SU-DHL-6 (cell line): ENCODE data around the gene INPP1.

ENCODE experiments used
- H2AFZ ChIP-seq: fragments of 200-600 bp; sonication (generic); 2 replicates; pipeline ENCODE4 v1.6.1; 2014; ENCODE audit warnings: low read depth, mild to moderate bottlenecking, moderate library complexity, mixed read lengths, antibody characterized with exemption, low read length; ENCODE audit not compliant: severe bottlenecking
- H3F3A ChIP-seq: fragments of 200-600 bp; shearing (Covaris generic); 2 replicates; pipeline ENCODE4 v1.6.0; 2016; ENCODE audit warnings: antibody characterized with exemption, mild to moderate bottlenecking; ENCODE audit not compliant: insufficient read depth
- H3K27ac ChIP-seq: fragments of 200-600 bp; sonication (generic); 2 replicates; pipeline ENCODE4 v1.5.1; 2016; ENCODE audit warnings: low read depth, mild to moderate bottlenecking, low read length, moderate library complexity, mixed read lengths
- H3K27me3 ChIP-seq: fragments of 200-600 bp; sonication (generic), shearing (Covaris generic); 2 replicates; pipeline ENCODE4 v1.6.0; 2014; ENCODE audit warnings: mild to moderate bottlenecking, low read length
- H3K36me3 ChIP-seq: fragments of 200-600 bp; sonication (generic); 2 replicates; pipeline ENCODE4 v1.6.1; 2014; ENCODE audit warnings: mild to moderate bottlenecking, low read length, mixed read lengths
- H3K4me2 ChIP-seq: fragments of 300-600, 200-600 bp; shearing (Covaris generic), sonication (generic); 2 replicates; pipeline ENCODE4 v1.6.0; 2014; ENCODE audit warnings: low read length, low read depth, mild to moderate bottlenecking; ENCODE audit not compliant: poor library complexity, severe bottlenecking
- H3K4me3 ChIP-seq: fragments of 200-600 bp; sonication (generic); 2 replicates; pipeline ENCODE4 v1.5.1; 2014; ENCODE audit warnings: antibody characterized with exemption, low read length, mild to moderate bottlenecking, mixed read lengths; ENCODE audit not compliant: insufficient read depth, poor library complexity, severe bottlenecking
- H3K79me2 ChIP-seq: fragments of 200-600 bp; sonication (generic); 2 replicates; pipeline ENCODE4 v1.6.1; 2014; ENCODE audit warnings: mild to moderate bottlenecking, low read length, moderate library complexity; ENCODE audit not compliant: insufficient read depth
- H3K9ac ChIP-seq: fragments of 200-600 bp; sonication (generic); 2 replicates; pipeline ENCODE4 v1.7.0; 2014; ENCODE audit warnings: mild to moderate bottlenecking, low read length
- H3K9me2 ChIP-seq: fragments of 200-600 bp; sonication (generic); replicated peaks from 2 replicates; pipeline ENCODE4 v1.6.1; 2014; ENCODE audit warnings: low read length; ENCODE audit not compliant: insufficient read depth
- H3K9me3 ChIP-seq: fragments of 200-600 bp; sonication (generic); 2 replicates; pipeline ENCODE4 v1.6.1; 2014; ENCODE audit warnings: low read length, mixed read lengths; ENCODE audit not compliant: insufficient read depth
- H4K20me1 ChIP-seq: fragments of 200-600 bp; sonication (generic); 2 replicates; pipeline ENCODE4 v1.6.1; 2014; ENCODE audit warnings: low read depth, mild to moderate bottlenecking, antibody characterized with exemption, low read length, moderate library complexity, mixed read lengths
- CTCF ChIP-seq: fragments of 200-600 bp; sonication (generic); IDR thresholded peaks from one replicate; pipeline ENCODE4 v1.5.1; 2017; ENCODE audit warnings: antibody characterized with exemption, mild to moderate bottlenecking, low read length, moderate library complexity; ENCODE audit not compliant: insufficient read depth, poor library complexity, severe bottlenecking
- EZH2phosphoT487 ChIP-seq: fragments of 200-600 bp; sonication (generic), shearing (Covaris generic); conservative IDR thresholded peaks from 2 replicates; pipeline ENCODE4 v1.6.1; 2018; ENCODE audit warnings: mild to moderate bottlenecking, antibody characterized with exemption, low read length, moderate library complexity, mixed read lengths

The INPP1 gene

GRCh38 chr2:190407246-190407661, 63.9 kb downstream of the INPP1 start:
- peak overlapping the region; percentile 90 for H3K4me3 ChIP-seq
- H4K20me1 ChIP-seq, result no peaks in the 10 kb centered on the region
- H3K79me2 ChIP-seq, result 0 out of 2 replicates have a peak, but pooled peaks cover 5% of the 10 kb centered on the region
- H3F3A ChIP-seq, result 0 out of 2 replicates have a peak, but pooled peaks cover 9% of the 10 kb centered on the region
- peak overlapping the region; percentile 93 for H3K9ac ChIP-seq
- H3K9me2 ChIP-seq, result no peaks in the 10 kb centered on the region
- no peaks in the 10 kb centered on the region for H3K36me3 ChIP-seq
- H3K27ac ChIP-seq, result no peak overlapping the region
- no peaks in the 10 kb centered on the region for H3K9me3 ChIP-seq
- no peaks in the 10 kb centered on the region for H3K27me3 ChIP-seq
- no peak for TF ChIP-seq EZH2phosphoT487
- no peak for TF ChIP-seq CTCF
- H3K4me2 ChIP-seq, result peak overlapping the region; percentile 86
- peak overlapping the region; percentile 98 for H2AFZ ChIP-seq

GRCh38 chr2:190407662-190408537, 64.5 kb downstream of the INPP1 start, which contains the start of gene MFSD6:
MFSD6 (plus strand) TSS chr2:190408355; CDS start chr2:190436030, 27,675 bp downstream.
- no peaks in the 10 kb centered on the region for H3K36me3 ChIP-seq
- peak within 1 kb of the TSS; percentile 90 for H3K4me3 ChIP-seq
- TF ChIP-seq EZH2phosphoT487 (no peak), CTCF (no peak)
- H3K79me2 ChIP-seq, result 0 out of 2 replicates have a peak, but pooled peaks cover 5% of the 10 kb centered on the region
- peak within 1 kb of the TSS; percentile 93 for H3K9ac ChIP-seq
- H3F3A ChIP-seq, result 0 out of 2 replicates have a peak, but pooled peaks cover 9% of the 10 kb centered on the region
- H3K27me3 ChIP-seq, result no peaks in the 10 kb centered on the region
- peak within 1 kb of the TSS; percentile 98 for H2AFZ ChIP-seq
- H3K9me3 ChIP-seq, result no peaks in the 10 kb centered on the region
- H3K4me2 ChIP-seq, result peak within 1 kb of the TSS; percentile 86
- no peaks in the 10 kb centered on the region for H3K9me2 ChIP-seq
- H3K27ac ChIP-seq, result peak within 1 kb of the TSS; percentile 58
- no peaks in the 10 kb centered on the region for H4K20me1 ChIP-seq

GRCh38 chr2:190408538-190409271, 65.3 kb downstream of the INPP1 start:
- Histone ChIP-seq H3K36me3 (no peaks in the 10 kb centered on the region), H3K9ac (peak overlapping the region; percentile 93), H2AFZ (peak overlapping the region; percentile 94), H3K79me2 (0 out of 2 replicates have a peak, but pooled peaks cover 5% of the 10 kb centered on the region), H3K4me2 (peak overlapping the region; percentile 86), H3K4me3 (peak overlapping the region; percentile 90), H3K9me3 (no peaks in the 10 kb centered on the region), H3K9me2 (no peaks in the 10 kb centered on the region), H3K27me3 (no peaks in the 10 kb centered on the region), H4K20me1 (no peaks in the 10 kb centered on the region), H3F3A (0 out of 2 replicates have a peak, but pooled peaks cover 9% of the 10 kb centered on the region), H3K27ac (peak overlapping the region; percentile 58)
- TF ChIP-seq EZH2phosphoT487 (no peak), CTCF (no peak)
